GM18907 (cell line): Measurements from ENCODE around the gene KCNH8.
"Not testable (repeated sequence)": the region's sequence is repeated elsewhere in the genome, so short reads cannot be mapped to it uniquely, and the experiment has no call there.

Source experiments
- ATAC-seq: cut with Tn5 transposase; IDR thresholded peaks from one replicate; pipeline ENCODE4 v1.9.1; 2021; ENCODE audit warnings: mild to moderate bottlenecking, moderate library complexity; ENCODE audit not compliant: unreplicated experiment

The KCNH8 gene

DNA sequence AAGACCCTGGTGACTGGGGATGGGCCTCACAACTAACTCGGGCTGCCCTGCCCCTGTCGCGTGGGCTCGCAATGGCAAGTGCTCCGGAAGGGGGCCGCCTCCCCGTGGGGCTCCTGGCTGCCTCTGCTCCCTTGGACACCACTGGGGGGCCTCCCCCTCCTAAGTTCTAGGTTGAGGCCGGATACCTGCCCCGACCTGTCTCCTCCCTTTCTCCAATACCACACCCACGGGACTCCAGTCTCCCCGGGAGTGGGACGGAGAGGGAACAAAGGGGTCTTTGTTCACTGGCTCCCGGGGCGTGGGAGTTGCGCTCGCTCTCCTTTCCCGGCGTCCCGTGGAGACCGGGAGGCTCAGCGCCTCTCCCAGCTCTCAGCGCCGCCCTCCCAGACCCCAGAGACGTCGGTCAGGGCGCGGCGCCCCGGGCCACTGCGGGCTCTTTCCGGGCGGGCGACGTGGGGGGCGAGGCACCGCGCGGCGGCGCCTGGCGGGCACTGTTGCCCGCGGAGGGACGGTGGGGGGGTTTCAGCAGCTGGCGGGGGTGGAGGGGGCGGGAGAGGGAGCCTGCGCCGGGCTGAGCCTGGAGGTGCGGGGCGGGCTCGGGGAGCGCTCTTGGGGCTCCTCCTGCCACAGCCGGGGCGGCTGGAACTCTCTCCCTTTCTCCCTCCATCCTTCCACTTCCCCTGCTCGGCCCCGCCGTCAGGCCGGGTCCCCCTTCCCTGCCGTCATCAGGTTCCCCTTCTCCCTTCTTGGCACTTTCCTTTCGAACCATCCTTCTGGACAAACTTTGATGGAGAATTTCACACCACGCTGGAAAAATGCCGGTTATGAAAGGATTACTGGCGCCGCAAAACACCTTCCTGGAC is at the start of gene KCNH8:
Gene KCNH8 (plus strand): TSS at position 606 of the 863 bp plus-strand sequence. CDS start 210 bp downstream, at position 816.
- no peak for ATAC-seq

DNA sequence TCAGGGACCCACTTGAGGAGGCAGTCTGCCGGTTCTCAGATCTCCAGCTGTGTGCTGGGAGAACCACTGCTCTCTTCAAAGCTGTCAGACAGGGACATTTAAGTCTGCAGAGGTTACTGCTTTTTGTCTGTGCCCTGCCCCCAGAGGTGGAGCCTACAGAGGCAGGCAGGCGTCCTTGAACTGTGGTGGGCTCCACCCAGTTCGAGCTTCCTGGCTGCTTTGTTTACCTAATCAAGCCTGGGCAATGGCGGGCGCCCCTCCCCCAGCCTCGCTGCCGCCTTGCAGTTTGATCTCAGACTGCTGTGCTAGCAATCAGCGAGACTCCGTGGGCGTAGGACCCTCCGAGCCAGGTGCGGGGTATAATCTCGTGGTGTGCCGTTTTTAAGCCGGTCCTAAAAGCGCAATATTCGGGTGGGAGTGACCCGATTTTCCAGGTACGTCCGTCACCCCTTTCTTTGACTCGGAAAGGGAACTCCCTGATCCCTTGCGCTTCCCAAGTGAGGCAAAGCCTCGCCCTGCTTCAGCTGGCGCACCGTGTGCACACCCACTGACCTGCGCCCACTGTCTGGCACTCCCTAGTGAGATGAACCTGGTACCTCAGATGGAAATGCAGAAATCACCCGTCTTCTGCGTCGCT is 45.5 kb upstream of the KCNH8 start:
- ATAC-seq: not testable (repeated sequence)

GRCh38 chr3:19103510-19103909 is 44.8 kb upstream of the KCNH8 start:
- ATAC-seq: no peak

- ATAC-seq: no peak
Measured at GRCh38 chr3:19104459-19104858, 43.9 kb upstream of the KCNH8 start.

- no peak for ATAC-seq
Measured at GRCh38 chr3:19105826-19106225, 42.5 kb upstream of the KCNH8 start.

DNA sequence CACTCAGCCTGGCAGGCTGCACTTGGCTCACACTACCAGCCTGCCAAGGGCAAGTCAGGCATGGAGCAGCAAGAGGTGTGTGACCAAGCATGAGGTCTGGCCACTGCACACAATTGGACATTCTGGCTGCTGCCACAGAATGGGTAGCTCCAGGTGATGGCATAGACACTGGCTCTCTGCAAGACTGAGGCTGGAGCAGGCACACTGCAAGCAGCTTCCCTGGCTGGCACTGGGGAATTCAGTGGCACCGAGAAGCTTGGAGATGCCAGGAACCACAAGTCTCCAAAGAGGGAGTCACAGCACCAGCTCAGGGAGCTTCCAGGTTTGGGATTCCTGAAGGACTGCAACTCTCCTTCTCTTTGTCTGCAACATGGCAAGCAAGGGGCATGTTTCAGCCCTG is 42.0 kb upstream of the KCNH8 start:
- ATAC-seq: no peak

DNA sequence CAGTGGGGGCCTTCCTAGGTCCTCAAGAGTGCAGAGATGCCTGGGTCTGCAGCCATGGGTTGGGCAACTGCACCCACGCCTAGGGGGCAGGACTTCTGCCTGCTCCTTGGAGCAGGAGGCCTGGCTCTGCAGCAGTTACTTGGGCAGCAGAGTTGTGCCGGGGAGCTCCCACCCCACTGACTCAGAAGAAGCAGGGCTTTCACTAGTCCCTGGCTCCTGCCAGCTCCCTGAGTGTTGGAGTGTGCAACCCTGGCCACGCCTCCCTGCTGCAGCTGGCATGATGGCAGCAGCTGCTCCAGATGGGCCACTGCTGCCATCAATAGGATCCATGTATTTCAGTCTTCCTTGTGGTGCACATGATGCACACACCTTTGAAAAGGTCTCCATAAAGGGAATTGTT is 40.6 kb upstream of the KCNH8 start:
- no peak for ATAC-seq

- ATAC-seq: no peak
Measured at GRCh38 chr3:19110335-19110895, 37.9 kb upstream of the KCNH8 start.

DNA sequence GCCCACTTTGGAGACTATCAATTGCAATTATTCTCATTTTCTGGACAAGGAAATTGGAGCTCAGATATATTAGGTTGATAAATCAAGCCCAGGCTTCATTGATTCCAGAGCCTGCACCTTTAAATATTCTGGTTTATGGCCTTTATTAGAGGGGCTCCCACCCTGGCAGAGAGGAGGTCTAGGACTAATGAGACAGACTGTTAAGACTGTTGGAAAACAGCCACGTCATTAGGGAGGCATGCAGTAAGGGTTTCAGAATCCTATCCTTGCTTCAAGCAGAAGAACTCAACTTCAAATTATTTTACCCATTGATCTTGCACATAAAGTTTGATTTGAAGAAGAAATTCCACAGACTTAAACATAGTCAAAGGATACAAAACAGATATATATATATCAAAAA is 33.8 kb upstream of the KCNH8 start:
- no peak for ATAC-seq

GRCh38 chr3:19116239-19116638 is 32.1 kb upstream of the KCNH8 start:
- no peak for ATAC-seq

DNA sequence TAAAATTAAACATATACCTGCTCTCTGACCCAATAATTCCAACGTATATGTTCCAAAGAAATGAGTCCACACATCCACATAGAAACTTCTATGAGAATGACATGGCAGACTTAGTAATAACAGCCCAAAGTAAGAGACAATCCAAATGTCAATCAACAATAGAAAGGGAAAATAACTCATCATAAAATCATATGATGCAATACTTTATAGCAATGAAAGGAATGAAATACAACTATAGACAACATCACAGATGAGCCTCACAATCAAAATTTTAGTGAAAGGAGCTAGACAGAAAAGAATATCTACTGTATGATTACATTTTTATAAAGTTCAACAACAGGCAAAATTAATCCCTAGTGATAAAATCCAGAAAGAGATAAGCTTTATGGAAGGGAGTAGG is 23.6 kb upstream of the KCNH8 start:
- ATAC-seq: no peak

DNA sequence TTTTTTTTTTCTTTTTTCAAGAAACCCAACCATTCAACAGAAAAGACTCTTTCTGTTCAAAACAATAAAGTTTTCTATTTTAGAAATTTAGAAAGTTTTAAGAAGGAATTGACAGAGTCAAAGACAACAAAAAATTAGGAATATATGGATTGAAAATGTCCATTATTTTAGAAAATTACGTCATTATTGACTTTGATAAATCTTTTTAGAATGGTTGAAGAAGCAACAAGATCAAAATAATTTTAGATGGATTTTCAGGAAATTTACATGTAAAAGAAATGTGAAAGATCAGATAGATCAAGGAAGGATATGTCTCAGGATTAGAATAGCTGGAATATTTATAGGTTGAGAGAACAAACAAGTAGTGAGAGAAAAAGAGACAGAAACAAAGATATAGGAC is 8.4 kb upstream of the KCNH8 start:
- no peak for ATAC-seq

DNA sequence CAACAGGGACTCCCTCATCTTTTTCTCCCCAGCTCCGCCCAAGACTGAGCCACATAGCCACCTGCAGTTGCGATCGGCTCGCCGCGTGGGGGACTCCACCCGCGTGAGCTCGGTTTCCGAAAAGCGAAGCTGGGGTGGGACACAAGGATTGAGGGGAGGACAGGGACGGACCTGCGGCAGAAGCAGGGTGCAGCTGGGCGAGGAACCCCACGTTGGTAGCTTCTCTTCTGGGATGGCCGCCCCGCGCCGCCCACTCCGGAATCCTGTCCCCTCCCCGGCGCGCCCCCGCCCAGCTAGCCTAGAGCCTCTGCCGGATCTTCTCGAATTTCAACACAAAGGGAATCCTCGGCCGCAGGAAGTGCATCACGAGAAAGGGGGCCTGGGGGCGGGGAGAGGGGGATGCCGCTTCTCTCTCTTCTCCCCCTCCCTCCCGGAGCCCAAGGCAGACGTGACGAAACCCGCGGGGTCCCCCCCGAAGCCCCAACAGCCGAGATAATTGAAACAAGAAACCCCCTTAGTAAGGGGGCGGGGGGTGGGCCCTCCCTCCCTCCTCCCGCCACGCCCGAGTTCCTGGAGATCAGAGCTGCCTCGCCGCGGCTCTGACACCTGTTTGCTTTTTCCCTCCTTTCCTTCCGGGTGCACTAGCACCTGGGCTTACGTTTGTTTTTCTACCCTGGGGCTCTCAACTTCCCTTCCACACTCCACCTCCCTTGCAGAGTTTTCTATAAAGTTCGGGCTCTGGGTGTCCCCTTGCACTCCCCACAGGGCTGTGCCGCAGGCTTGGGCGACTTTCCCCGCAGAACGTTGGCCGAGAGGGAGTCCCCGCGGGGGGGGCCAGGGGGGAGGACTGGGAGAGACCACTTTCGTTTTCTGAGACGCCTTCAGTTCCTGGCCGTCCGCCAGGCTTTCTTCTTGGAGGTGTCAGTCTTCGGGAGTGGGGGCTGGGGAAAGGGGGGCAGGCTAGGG is 1.3 kb upstream of the KCNH8 start:
- ATAC-seq: peak; percentile 83

GRCh38 chr3:19148768-19149091 is 420 bp downstream of the KCNH8 start:
- ATAC-seq: no peak

DNA sequence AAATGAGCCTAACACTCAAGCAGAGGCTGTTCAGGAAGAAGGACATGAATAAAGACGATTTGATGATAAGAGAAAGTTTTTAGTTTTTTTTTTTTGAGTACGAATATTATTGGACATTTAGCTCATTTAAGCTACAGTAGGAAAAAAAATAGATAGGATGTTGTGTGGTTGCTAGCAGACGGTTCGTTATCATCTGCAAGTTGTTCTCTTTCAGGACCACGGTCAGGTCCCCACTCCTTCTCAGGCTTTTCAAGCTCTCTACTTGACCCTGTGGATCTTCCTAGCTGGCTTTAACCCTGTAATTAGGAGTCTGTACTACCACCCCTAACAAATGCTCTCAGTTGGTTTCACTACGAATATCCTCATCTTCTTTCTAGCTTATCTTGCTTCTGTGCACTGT is 1.1 kb downstream of the KCNH8 start:
- ATAC-seq: no peak

- no peak for ATAC-seq
Measured at GRCh38 chr3:19151171-19151570, 2.9 kb downstream of the KCNH8 start.

GRCh38 chr3:19154693-19155250 is 6.5 kb downstream of the KCNH8 start:
- ATAC-seq: no peak

DNA sequence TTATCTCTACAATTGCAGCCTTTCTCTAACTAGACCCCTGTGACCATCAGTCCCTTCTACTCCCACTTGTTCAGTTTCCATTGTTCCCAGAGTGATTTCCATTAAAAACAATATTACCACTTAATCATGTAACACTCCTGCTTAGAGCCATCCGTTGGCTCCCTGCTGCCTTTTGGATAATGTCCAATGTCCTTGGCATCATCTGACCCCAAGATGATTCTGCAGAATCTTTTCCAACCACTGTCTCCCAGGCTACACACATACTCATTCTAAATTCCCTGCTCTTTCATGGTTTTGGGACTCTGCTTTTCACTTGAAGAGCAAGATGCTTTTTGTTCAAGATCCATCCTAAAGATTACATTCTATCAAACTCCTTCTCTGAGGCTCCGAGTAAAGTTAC is 7.1 kb downstream of the KCNH8 start:
- ATAC-seq: no peak

- ATAC-seq: no peak
Measured at GRCh38 chr3:19159966-19160635, 11.8 kb downstream of the KCNH8 start.

- no peak for ATAC-seq
Measured at GRCh38 chr3:19165654-19166053, 17.3 kb downstream of the KCNH8 start.
